Sigmoid colon (tissue), 7 donors: ENCODE results near the gene ASF1B. TPM values are rescaled to one million over a fixed set of nuclear protein-coding genes. Genes with fewer than 3 reads are reported as not detected.
"Not testable (repeated sequence)": the region's sequence is repeated elsewhere in the genome, so short reads cannot be mapped to it uniquely, and the experiment has no call there.

Experiments used
- DNase-seq: peaks from one replicate; pipeline ENCODE4 v3.0.0-alpha.2; 2019
- H3K27ac ChIP-seq, 4 donors: fragments of 200-600 bp; sonication (generic); one replicate each; pipeline ENCODE4 v1.5.1; 2016 to 2019; ENCODE audit warnings: mild to moderate bottlenecking in 1 of 4
- H3K27me3 ChIP-seq, 3 donors: fragments of 200-600 bp; sonication (generic); one replicate each; pipeline ENCODE4 v1.5.1; 2019; ENCODE audit warnings: mild to moderate bottlenecking in 1 of 3
- H3K36me3 ChIP-seq, 4 donors: fragments of 200-600 bp; sonication (generic); one replicate each; pipeline ENCODE4 v1.5.1; 2016 to 2019
- H3K4me1 ChIP-seq, 4 donors: fragments of 200-600 bp; sonication (generic); one replicate each; pipeline ENCODE4 v1.5.1; 2017 to 2019
- H3K4me3 ChIP-seq, 4 donors: fragments of 200-600 bp; sonication (generic); one replicate each; pipeline ENCODE4 v1.5.1; 2017 to 2019; ENCODE audit warnings: mild to moderate bottlenecking in 2 of 4, moderate library complexity in 1 of 4
- H3K9me3 ChIP-seq, 4 donors: fragments of 200-600 bp in 3 of 4; sonication (generic) in 3 of 4; one replicate each; pipeline versions ENCODE4 v1.5.1 to v1.6.1; 2013 to 2019
- CTCF ChIP-seq, 4 experiments: fragments of 450-650 bp in 3 of 4; fragments of 200-600 bp in 1 of 4; IDR thresholded peaks; one replicate each; pipeline ENCODE4 v1.5.1; 2016 to 2019; ENCODE audit warnings: antibody characterized with exemption in 4 of 4, mild to moderate bottlenecking in 3 of 4, moderate library complexity in 2 of 4
- EP300 ChIP-seq, 4 donors: sonication (generic); formaldehyde crosslinking; IDR thresholded peaks; one replicate each; pipeline ENCODE4 v1.6.1; 2017; ENCODE audit warnings: antibody characterized with exemption in 4 of 4
- POLR2A ChIP-seq, 2 donors: fragments of 450-650 bp; IDR thresholded peaks; one replicate each; pipeline ENCODE4 v1.6.1; 2016; ENCODE audit warnings: antibody characterized with exemption in 2 of 2, mild to moderate bottlenecking in 2 of 2, moderate library complexity in 2 of 2
- POLR2AphosphoS5 ChIP-seq, 4 donors: sonication (generic); formaldehyde crosslinking; IDR thresholded peaks; one replicate each; pipeline ENCODE4 v1.6.1; 2017; ENCODE audit warnings: antibody characterized with exemption in 4 of 4
- WGBS, 2 donors: extraction: QIAGEN DNeasy Blood & Tissue Kit; methylation state at CpG; one replicate each; pipeline ENCODE4 v1.1.7; 2013; 5-methylcytosine and 5-hydroxymethylcytosine counted together
- intact Hi-C: fragments of 100-400 bp; cut with DNase I; formaldehyde crosslinking; loops from one replicate; pipeline ENCODE4 v1.15.1; 2023
- polyA plus RNA-seq, 3 donors: library from polyadenylated mRNA; stranded (reverse); fragments of 200-250 nt; gene quantifications; one replicate each; pipeline ENCODE4 v1.2.3, GENCODE V29; 2013
- total RNA-seq, 4 donors: library from RNA; depleted of rRNA; stranded (reverse); fragments of >200 nt; gene quantifications; one replicate each; pipeline ENCODE4 v1.1.0, GENCODE V29; 2016
- donor health status: healthy with polysubstance abuse.
- donor health status: Bipolar disorder and iron deficiency.
- donor health status: healthy.

Gene ASF1B
- total and polyA plus RNA-seq, 7 donors, result 1.1 to 26.9 (median 2.8) TPM; not detected in 1

- H3K27me3 ChIP-seq, result no peaks in the 10 kb centered on the region
- no peak overlapping the region for H3K4me3 ChIP-seq
- 91 to 95% methylated on average over 6 of the region's 6 CpGs for WGBS, 2 donors
- peaks cover 6 to 10% (median 7%) of the 10 kb centered on the region in 4 donors for H3K36me3 ChIP-seq
- no peak for DNase-seq
- peaks cover 0 to 11% (median 5%) of the 10 kb centered on the region in 4 donors for H3K4me1 ChIP-seq
- H3K9me3 ChIP-seq, result no peaks in the 10 kb centered on the region
- TF ChIP-seq POLR2AphosphoS5 (IDR thresholded peaks at IDR 0.05), result no peak
- no peak for TF ChIP-seq CTCF (IDR thresholded peaks at IDR 0.05)
- no peak for TF ChIP-seq EP300 (IDR thresholded peaks at IDR 0.05)
- no peak for TF ChIP-seq POLR2A (IDR thresholded peaks at IDR 0.05)
- intact Hi-C loops, result no loop called here
- no peak overlapping the region for H3K27ac ChIP-seq
Measured at GRCh38 chr19:14181906-14182305, 45.5 kb upstream of the ASF1B start.

GRCh38 chr19:14181199-14181598 lies 44.8 kb upstream of the ASF1B start:
- WGBS, 2 donors, result 61 to 84% methylated on average over 12 of the region's 12 CpGs
- intact Hi-C loops, H3K9me3 ChIP-seq, H3K27me3 ChIP-seq, H3K27ac ChIP-seq, H3K4me3 ChIP-seq, DNase-seq: not testable (repeated sequence)
- peaks cover 0 to 11% (median 5%) of the 10 kb centered on the region in 4 donors for H3K4me1 ChIP-seq
- peaks cover 8 to 17% (median 14%) of the 10 kb centered on the region in 4 donors for H3K36me3 ChIP-seq

GRCh38 chr19:14177496-14178074 lies 41.2 kb upstream of the ASF1B start:
- 94 to 96% methylated on average over 23 of the region's 23 CpGs for WGBS, 2 donors
- intact Hi-C loops, result no loop called here
- Histone ChIP-seq H3K36me3 (peaks cover 8 to 49% (median 17%) of the 10 kb centered on the region in 4 donors), H3K9me3 (no peaks in the 10 kb centered on the region), H3K27ac (no peak overlapping the region), H3K4me3 (no peak overlapping the region), H3K4me1 (peaks cover 0 to 11% (median 5%) of the 10 kb centered on the region in 4 donors), H3K27me3 (no peaks in the 10 kb centered on the region)
- TF ChIP-seq EP300 (IDR thresholded peaks at IDR 0.05) (no peak), POLR2AphosphoS5 (IDR thresholded peaks at IDR 0.05) (no peak), CTCF (IDR thresholded peaks at IDR 0.05) (no peak), POLR2A (IDR thresholded peaks at IDR 0.05) (no peak)
- no peak for DNase-seq

GRCh38 chr19:14175351-14175792 lies 39.0 kb upstream of the ASF1B start:
- DNase-seq, result no peak
- H3K27me3 ChIP-seq, result no peaks in the 10 kb centered on the region
- H3K27ac ChIP-seq, result no peak overlapping the region
- intact Hi-C loops, result no loop called here
- WGBS, 2 donors, result 60 to 78% methylated on average over 6 of the region's 6 CpGs
- H3K4me3 ChIP-seq, result no peak overlapping the region
- H3K36me3 ChIP-seq, result peaks cover 17 to 71% (median 25%) of the 10 kb centered on the region in 4 donors
- peaks cover 0 to 10% (median 5%) of the 10 kb centered on the region in 4 donors for H3K4me1 ChIP-seq
- no peak for TF ChIP-seq EP300 (IDR thresholded peaks at IDR 0.05)
- TF ChIP-seq CTCF (IDR thresholded peaks at IDR 0.05), result no peak
- no peak for TF ChIP-seq POLR2AphosphoS5 (IDR thresholded peaks at IDR 0.05)
- no peak for TF ChIP-seq POLR2A (IDR thresholded peaks at IDR 0.05)
- H3K9me3 ChIP-seq, result no peaks in the 10 kb centered on the region

- DNase-seq, result no peak
- 92 to 94% methylated on average over 9 of the region's 9 CpGs for WGBS, 2 donors
- Histone ChIP-seq H3K27me3 (no peaks in the 10 kb centered on the region), H3K4me3 (no peak overlapping the region), H3K36me3 (peaks cover 22 to 76% (median 29%) of the 10 kb centered on the region in 4 donors), H3K9me3 (no peaks in the 10 kb centered on the region), H3K27ac (no peak overlapping the region), H3K4me1 (peaks cover 0 to 5% (median 2%) of the 10 kb centered on the region in 4 donors)
- intact Hi-C loops, result no loop called here
- TF ChIP-seq POLR2A (IDR thresholded peaks at IDR 0.05) (no peak), EP300 (IDR thresholded peaks at IDR 0.05) (no peak), POLR2AphosphoS5 (IDR thresholded peaks at IDR 0.05) (no peak), CTCF (IDR thresholded peaks at IDR 0.05) (no peak)
Measured at GRCh38 chr19:14174883-14175282, 38.5 kb upstream of the ASF1B start.
